A673 (cell line): ENCODE results near the gene MCM8. TPM values are rescaled to one million over a fixed set of nuclear protein-coding genes. Genes with fewer than 3 reads are reported as not detected.

Experiments used
- BruUV-seq: library from RNA; stranded (reverse); fragments of 400-500 nt; replicated peaks from 2 replicates; lab custom pipeline; 2021; lab: Mats Ljungman, UMichigan
- CTCF ChIA-PET: fragments of 300-600 bp; sonication (Branson Sonifier 250); formaldehyde crosslinking; loops from one replicate; lab custom pipeline; 2022; ENCODE audit warnings: antibody characterized with exemption; lab: Charles Lee
- POLR2A ChIA-PET: fragments of 300-600 bp; sonication (Branson Sonifier 250); formaldehyde crosslinking; loops from one replicate; lab custom pipeline; 2022; ENCODE audit warnings: antibody characterized with exemption; ENCODE audit not compliant: low non-redundant PET; lab: Charles Lee
- DNase-seq: peaks from one replicate; pipeline ENCODE4 v3.0.0-alpha.2; 2015; ENCODE audit warnings: low spot score
- H3K27ac ChIP-seq: fragments of 200-600 bp; sonication (generic); 2 replicates; pipeline ENCODE4 v1.5.1; 2016; ENCODE audit warnings: mixed run types, low read depth, mild to moderate bottlenecking, mixed read lengths, antibody characterized with exemption, low read length; ENCODE audit not compliant: poor library complexity, severe bottlenecking
- H3K27me3 ChIP-seq: fragments of 200-600 bp; sonication (generic); replicated peaks from 2 replicates; pipeline ENCODE4 v1.6.1; 2017; ENCODE audit warnings: mixed run types, low read depth, mild to moderate bottlenecking, mixed read lengths, antibody characterized with exemption, low read length; ENCODE audit not compliant: insufficient read depth, poor library complexity
- H3K36me3 ChIP-seq: fragments of 200-600 bp; sonication (generic); 2 replicates; pipeline ENCODE4 v1.6.1; 2016; ENCODE audit warnings: mixed run types, mild to moderate bottlenecking, mixed read lengths, antibody characterized with exemption, low read length; ENCODE audit not compliant: insufficient read depth, poor library complexity, severe bottlenecking
- H3K4me1 ChIP-seq: fragments of 200-600 bp; sonication (generic); 2 replicates; pipeline ENCODE4 v1.6.1; 2017; ENCODE audit warnings: mixed run types, mild to moderate bottlenecking, mixed read lengths, antibody characterized with exemption, low read length; ENCODE audit not compliant: insufficient read depth, poor library complexity, severe bottlenecking
- H3K4me3 ChIP-seq: fragments of 200-600 bp; sonication (generic); 2 replicates; pipeline ENCODE4 v1.5.1; 2016; ENCODE audit warnings: low read depth, mixed run types, mild to moderate bottlenecking, mixed read lengths, low read length; ENCODE audit not compliant: poor library complexity, severe bottlenecking
- H3K9me3 ChIP-seq: fragments of 200-600 bp; sonication (generic); 2 replicates; pipeline ENCODE4 v1.6.1; 2016; ENCODE audit warnings: mixed run types, low read depth, mild to moderate bottlenecking, mixed read lengths, antibody characterized with exemption, low read length; ENCODE audit not compliant: poor library complexity, severe bottlenecking
- EZH2 ChIP-seq: fragments of 200-600 bp; sonication (generic); IDR thresholded peaks from 2 replicates; pipeline ENCODE4 v1.6.1; 2017; ENCODE audit warnings: borderline replicate concordance, low read depth, mild to moderate bottlenecking, mixed read lengths, antibody characterized with exemption, low read length; ENCODE audit not compliant: poor library complexity, severe bottlenecking
- intact Hi-C: fragments of 100-400 bp; cut with micrococcal nuclease; formaldehyde crosslinking; loops from one replicate; pipeline ENCODE4 v1.10.0; 2022; ENCODE audit not compliant: unreplicated experiment
- total RNA-seq: library from RNA; stranded (reverse); gene quantifications from 2 replicates; pipeline ENCODE4 v1.2.3, GENCODE V29; 2021
- TF ChIP-seq, protein P1 (sequence below): fragments of 300-800, 200-600 bp; sonication (generic); conservative IDR thresholded peaks from 2 replicates; pipeline ENCODE4 v1.5.1; 2017; ENCODE audit warnings: low read depth, mild to moderate bottlenecking, antibody characterized with exemption, low read length, moderate library complexity, mixed read lengths

MCM8 gene
- total RNA-seq, 1 experiment from 2014 or later, result 56.4 TPM

DNA sequence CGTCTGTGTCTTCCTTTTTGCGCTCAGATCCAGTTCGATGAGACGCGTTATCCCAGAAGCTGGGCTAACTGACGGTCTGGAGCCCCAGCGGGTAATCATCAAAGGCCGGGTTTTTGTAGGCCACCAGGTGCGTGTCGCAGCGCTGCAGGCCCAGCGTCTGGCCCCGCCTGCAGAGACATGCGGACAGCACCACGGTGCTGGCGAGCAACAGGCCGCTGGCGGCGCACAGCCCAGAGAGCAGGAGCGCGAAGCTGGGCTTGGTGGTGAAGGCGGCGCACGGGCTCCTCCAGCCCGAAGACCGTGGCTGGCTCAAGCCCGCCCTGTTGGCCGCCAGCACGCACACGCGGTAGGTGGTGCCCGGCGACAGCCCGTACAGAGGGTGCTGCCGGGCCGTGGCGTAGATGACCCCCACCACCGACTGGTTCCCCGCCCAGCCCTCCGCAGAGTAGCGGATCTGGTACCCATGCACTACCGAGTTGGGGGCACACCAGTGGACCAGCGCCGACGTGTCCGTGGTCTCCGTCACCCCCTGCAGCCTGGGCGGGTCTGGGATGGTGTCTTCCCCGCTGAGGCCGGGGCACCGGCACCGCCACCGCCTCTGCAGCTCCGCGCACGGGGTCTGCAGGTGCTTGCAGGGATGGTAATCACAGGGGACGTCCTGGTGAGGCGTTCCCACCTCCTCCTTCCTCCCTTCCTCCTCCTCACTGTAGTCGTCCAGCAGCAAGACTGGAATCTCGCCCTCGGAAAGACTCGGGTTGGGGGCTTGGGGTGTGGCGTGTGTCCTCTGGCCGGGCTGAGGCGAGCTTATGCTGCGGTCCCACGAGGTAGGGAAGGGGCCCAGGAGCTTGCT lies 90.7 kb downstream of the MCM8 start:
- CTCF ChIA-PET, result no interaction called here
- no peak for TF ChIP-seq EZH2
- TF ChIP-seq, protein P1, sequence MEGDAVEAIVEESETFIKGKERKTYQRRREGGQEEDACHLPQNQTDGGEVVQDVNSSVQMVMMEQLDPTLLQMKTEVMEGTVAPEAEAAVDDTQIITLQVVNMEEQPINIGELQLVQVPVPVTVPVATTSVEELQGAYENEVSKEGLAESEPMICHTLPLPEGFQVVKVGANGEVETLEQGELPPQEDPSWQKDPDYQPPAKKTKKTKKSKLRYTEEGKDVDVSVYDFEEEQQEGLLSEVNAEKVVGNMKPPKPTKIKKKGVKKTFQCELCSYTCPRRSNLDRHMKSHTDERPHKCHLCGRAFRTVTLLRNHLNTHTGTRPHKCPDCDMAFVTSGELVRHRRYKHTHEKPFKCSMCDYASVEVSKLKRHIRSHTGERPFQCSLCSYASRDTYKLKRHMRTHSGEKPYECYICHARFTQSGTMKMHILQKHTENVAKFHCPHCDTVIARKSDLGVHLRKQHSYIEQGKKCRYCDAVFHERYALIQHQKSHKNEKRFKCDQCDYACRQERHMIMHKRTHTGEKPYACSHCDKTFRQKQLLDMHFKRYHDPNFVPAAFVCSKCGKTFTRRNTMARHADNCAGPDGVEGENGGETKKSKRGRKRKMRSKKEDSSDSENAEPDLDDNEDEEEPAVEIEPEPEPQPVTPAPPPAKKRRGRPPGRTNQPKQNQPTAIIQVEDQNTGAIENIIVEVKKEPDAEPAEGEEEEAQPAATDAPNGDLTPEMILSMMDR, result no peak
- DNase-seq, result no peak
- Histone ChIP-seq H3K9me3 (no peaks in the 10 kb centered on the region), H3K4me3 (no peak overlapping the region), H3K36me3 (peaks cover 26% of the 10 kb centered on the region), H3K27me3 (no peaks in the 10 kb centered on the region), H3K4me1 (no peaks in the 10 kb centered on the region), H3K27ac (no peak overlapping the region)
- no TSS peak for BruUV-seq
- POLR2A ChIA-PET, result no interaction called here
- intact Hi-C loops, result no loop called here

DNA sequence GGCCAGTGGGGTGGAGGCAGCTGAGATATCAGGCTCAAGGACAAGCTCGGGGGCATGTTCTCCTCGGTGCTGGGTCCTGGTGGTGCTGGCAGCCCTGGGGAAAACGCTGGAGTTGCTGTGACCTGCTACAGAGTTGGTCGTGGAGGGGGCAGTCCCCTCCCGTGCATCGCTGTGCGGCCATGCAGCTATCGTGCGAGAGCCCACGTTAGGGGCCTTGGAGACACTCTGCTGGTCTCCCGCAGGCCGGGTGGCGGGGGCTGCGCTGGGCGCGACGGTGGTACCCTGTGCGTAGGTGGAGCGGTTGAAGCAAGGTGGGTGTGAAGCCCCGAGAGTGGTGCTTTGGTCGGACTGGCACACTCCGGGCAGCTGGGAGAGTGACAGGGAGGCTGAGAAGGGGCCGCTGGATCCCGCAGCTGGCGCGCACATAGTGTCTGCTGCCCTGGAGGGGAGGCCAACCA lies 91.4 kb downstream of the MCM8 start:
- intact Hi-C loops, result no loop called here
- BruUV-seq, result no TSS peak
- CTCF ChIA-PET, result no interaction called here

DNA sequence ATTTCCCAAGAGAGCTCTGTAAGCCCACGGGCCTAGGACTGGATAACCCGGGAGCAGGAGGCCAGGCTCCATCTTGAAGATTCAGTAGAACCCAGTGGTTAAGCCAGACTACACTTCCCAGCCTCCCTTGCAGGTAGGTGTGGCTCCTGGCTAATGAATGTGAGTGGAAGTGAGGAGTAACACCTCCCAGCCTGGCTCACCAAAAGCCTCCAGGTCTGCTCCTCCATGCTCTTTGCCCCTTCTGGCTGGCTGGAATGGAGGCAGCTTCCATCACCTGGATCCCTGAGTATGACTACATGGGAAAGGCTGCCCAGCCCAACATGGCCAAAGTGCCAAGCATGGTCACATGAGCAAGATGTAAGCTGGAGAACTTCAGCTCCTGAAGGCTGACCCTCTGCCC lies 93.7 kb downstream of the MCM8 start:
- no peak for DNase-seq

More for the DNA sequence above, 91.4 kb downstream of the MCM8 start:
- DNase-seq, result no peak
- Histone ChIP-seq H3K27me3 (no peaks in the 10 kb centered on the region), H3K4me3 (no peak overlapping the region), H3K9me3 (no peaks in the 10 kb centered on the region), H3K27ac (no peak overlapping the region), H3K4me1 (no peaks in the 10 kb centered on the region), H3K36me3 (peaks cover 21% of the 10 kb centered on the region)
- TF ChIP-seq, protein P1, result no peak
- no peak for TF ChIP-seq EZH2
- POLR2A ChIA-PET, result no interaction called here

More for the DNA sequence above, 93.7 kb downstream of the MCM8 start:
- Histone ChIP-seq H3K4me1 (no peaks in the 10 kb centered on the region), H3K36me3 (peaks cover 6% of the 10 kb centered on the region), H3K4me3 (no peak overlapping the region), H3K9me3 (no peaks in the 10 kb centered on the region), H3K27ac (no peak overlapping the region), H3K27me3 (no peaks in the 10 kb centered on the region)
- intact Hi-C loops, result no loop called here
- no peak for TF ChIP-seq EZH2
- TF ChIP-seq, protein P1, result no peak
- ChIA-PET POLR2A (interaction anchor here (0.5 kb wide), 1 partner anchor 26 kb away, joined by 5 read pairs; no protein-coding TSS in a partner anchor), CTCF (no interaction called here)
- no TSS peak for BruUV-seq
